B cell (primary cell): ENCODE results near the gene ITIH1. TPM values are rescaled to one million over a fixed set of nuclear protein-coding genes. Genes with fewer than 3 reads are reported as not detected.

Experiments used
- ATAC-seq: fragments of 200-7000 bp; cut with Tn5 transposase; one replicate; pipeline ENCODE4 v1.10.0; 2021; ENCODE audit warnings: low read depth, mild to moderate bottlenecking, moderate number of reproducible peaks, moderate library complexity
- CTCF ChIA-PET: fragments of 350-600 bp; sonication (Branson Sonifier 250); formaldehyde crosslinking; loops from one replicate; lab custom pipeline; 2021; ENCODE audit warnings: antibody characterized with exemption, inconsistent platforms; lab: Charles Lee
- POLR2A ChIA-PET: fragments of 350-600 bp; sonication (Branson Sonifier 250); formaldehyde crosslinking; loops from one replicate; lab custom pipeline; 2021; ENCODE audit warnings: antibody characterized with exemption; lab: Charles Lee
- DNase-seq: peaks from one replicate; pipeline ENCODE4 v3.0.0; 2013
- H2AFZ ChIP-seq: 2 replicates; pipeline ENCODE4 v1.6.1; 2012; ENCODE audit warnings: mild to moderate bottlenecking, low read depth, low read length; ENCODE audit not compliant: insufficient read depth, poor library complexity, severe bottlenecking
- H3K27ac ChIP-seq, 2 donors: 1 replicate in 1 of 2; 2 replicates in 1 of 2; pipeline ENCODE4 v1.5.1; 2012 to 2013; ENCODE audit warnings: low read length in 2 of 2, mild to moderate bottlenecking in 2 of 2, moderate library complexity in 1 of 2
- H3K27me3 ChIP-seq, 4 experiments: fragments of 200-600 bp in 1 of 4; sonication (generic) in 1 of 4; replicated peaks in 1 of 4; 1 replicate in 2 of 4; 2 replicates in 2 of 4; pipeline versions ENCODE4 v1.6.1 to v1.7.0; 2013 to 2016; ENCODE audit warnings: low read length in 3 of 4, mild to moderate bottlenecking in 2 of 4, mixed read lengths in 1 of 4, moderate library complexity in 1 of 4; ENCODE audit not compliant: insufficient read depth in 4 of 4, control insufficient read depth in 3 of 4; ENCODE audit errors: control extremely low read depth in 1 of 4
- H3K36me3 ChIP-seq, 2 experiments: replicated peaks in 1 of 2; 1 replicate in 1 of 2; 2 replicates in 1 of 2; pipeline versions ENCODE4 v1.6.1 to v1.7.1; 2013; ENCODE audit warnings: low read length in 1 of 2; ENCODE audit not compliant: insufficient read depth in 2 of 2, control insufficient read depth in 1 of 2; ENCODE audit errors: control extremely low read depth in 1 of 2, extremely low read depth in 1 of 2
- H3K4me1 ChIP-seq, 2 donors: fragments of 200-600 bp in 1 of 2; sonication (generic) in 1 of 2; 1 replicate in 1 of 2; 2 replicates in 1 of 2; pipeline versions ENCODE4 v1.5.1 to v1.6.1; 2013 to 2017; ENCODE audit warnings: low read length in 2 of 2; ENCODE audit not compliant: control insufficient read depth in 2 of 2, insufficient read depth in 2 of 2
- H3K4me2 ChIP-seq: replicated peaks from 2 replicates; pipeline ENCODE3; 2012; ENCODE audit warnings: mild to moderate bottlenecking, low read depth, low read length; ENCODE audit not compliant: poor library complexity, severe bottlenecking
- H3K4me3 ChIP-seq, 5 experiments: fragments of 200-600 bp in 1 of 5; sonication (generic) in 1 of 5; 1 replicate in 3 of 5; 2 replicates in 2 of 5; pipeline versions ENCODE4 v1.5.1 to v1.7.0; 2011 to 2016; ENCODE audit warnings: low read length in 4 of 5, mild to moderate bottlenecking in 4 of 5, low read depth in 2 of 5, control low read depth in 1 of 5, moderate library complexity in 1 of 5; ENCODE audit not compliant: insufficient read depth in 1 of 5; ENCODE audit errors: control extremely low read depth in 1 of 5, extremely low read depth in 1 of 5
- H3K79me2 ChIP-seq: fragments of 200-600 bp; sonication (generic); one replicate; pipeline ENCODE4 v1.6.0; 2016; ENCODE audit warnings: low read length; ENCODE audit not compliant: control insufficient read depth, insufficient read depth
- H3K9ac ChIP-seq: fragments of 200-600 bp; sonication (generic); 2 replicates; pipeline ENCODE4 v1.6.1; 2017; ENCODE audit warnings: mild to moderate bottlenecking, low read length, moderate library complexity
- H3K9me3 ChIP-seq, 3 donors: one replicate each; pipeline versions ENCODE4 v1.6.1 to v1.7.1; 2013; ENCODE audit warnings: low read length in 2 of 3; ENCODE audit not compliant: control insufficient read depth in 2 of 3, insufficient read depth in 1 of 3; ENCODE audit errors: control extremely low read depth in 1 of 3
- H4K20me1 ChIP-seq: 2 replicates; pipeline ENCODE4 v1.6.0; 2012; ENCODE audit warnings: mild to moderate bottlenecking, low read length; ENCODE audit not compliant: insufficient read depth, control insufficient read depth, poor library complexity, severe bottlenecking
- H3K27ac Mint-ChIP-seq: one replicate; pipeline ENCODE4 v1.8.0; 2021; ENCODE audit warnings: mixed read lengths
- H3K27me3 Mint-ChIP-seq: one replicate; pipeline ENCODE4 v1.8.0; 2021; ENCODE audit warnings: mixed read lengths
- H3K4me1 Mint-ChIP-seq: one replicate; pipeline ENCODE4 v1.8.0; 2021; ENCODE audit warnings: mixed read lengths
- H3K4me3 Mint-ChIP-seq: one replicate; pipeline ENCODE4 v1.8.0; 2021; ENCODE audit warnings: mixed read lengths
- H3K9me3 Mint-ChIP-seq: one replicate; pipeline ENCODE4 v1.8.0; 2022; ENCODE audit warnings: mixed read lengths; ENCODE audit not compliant: insufficient read depth
- EZH2 ChIP-seq: IDR thresholded peaks from 2 replicates; pipeline ENCODE4 v1.6.1; 2012; ENCODE audit warnings: borderline replicate concordance, low read depth, mild to moderate bottlenecking, moderate library complexity, low read length; ENCODE audit not compliant: insufficient read depth, poor library complexity, severe bottlenecking
- WGBS: methylation state at CpG from one replicate; pipeline ENCODE4 v1.1.5; 2013; ENCODE audit warnings: missing lambda C conversion rate; ENCODE audit not compliant: insufficient coverage; 5-methylcytosine and 5-hydroxymethylcytosine counted together
- intact Hi-C: fragments of 100-400 bp; cut with micrococcal nuclease; formaldehyde crosslinking; loops from one replicate; pipeline ENCODE4 v1.10.0; 2022
- polyA plus RNA-seq: library from polyadenylated mRNA; depleted of rRNA; stranded (reverse); fragments of >200 nt; gene quantifications from 2 replicates; pipeline ENCODE4 v1.2.3, GENCODE V29; 2012
- total RNA-seq, 2 donors: library from RNA; stranded (reverse); fragments of 120-200 nt in 1 of 2; gene quantifications; 1 replicate in 1 of 2; 2 replicates in 1 of 2; pipeline versions ENCODE4 v1.2.3 to v1.2.4, GENCODE V29; 2013 to 2022
- TF ChIP-seq, protein P1 (sequence below): fragments of 200-600 bp; IDR thresholded peaks from one replicate; pipeline ENCODE4 v1.8.0; 2022; ENCODE audit warnings: antibody characterized with exemption, mild to moderate bottlenecking

ITIH1 gene
- total and polyA plus RNA-seq, 2 donors (not counting 1 experiment from before 2014, with no cell fraction given): 2.0 TPM; not detected in 1

DNA sequence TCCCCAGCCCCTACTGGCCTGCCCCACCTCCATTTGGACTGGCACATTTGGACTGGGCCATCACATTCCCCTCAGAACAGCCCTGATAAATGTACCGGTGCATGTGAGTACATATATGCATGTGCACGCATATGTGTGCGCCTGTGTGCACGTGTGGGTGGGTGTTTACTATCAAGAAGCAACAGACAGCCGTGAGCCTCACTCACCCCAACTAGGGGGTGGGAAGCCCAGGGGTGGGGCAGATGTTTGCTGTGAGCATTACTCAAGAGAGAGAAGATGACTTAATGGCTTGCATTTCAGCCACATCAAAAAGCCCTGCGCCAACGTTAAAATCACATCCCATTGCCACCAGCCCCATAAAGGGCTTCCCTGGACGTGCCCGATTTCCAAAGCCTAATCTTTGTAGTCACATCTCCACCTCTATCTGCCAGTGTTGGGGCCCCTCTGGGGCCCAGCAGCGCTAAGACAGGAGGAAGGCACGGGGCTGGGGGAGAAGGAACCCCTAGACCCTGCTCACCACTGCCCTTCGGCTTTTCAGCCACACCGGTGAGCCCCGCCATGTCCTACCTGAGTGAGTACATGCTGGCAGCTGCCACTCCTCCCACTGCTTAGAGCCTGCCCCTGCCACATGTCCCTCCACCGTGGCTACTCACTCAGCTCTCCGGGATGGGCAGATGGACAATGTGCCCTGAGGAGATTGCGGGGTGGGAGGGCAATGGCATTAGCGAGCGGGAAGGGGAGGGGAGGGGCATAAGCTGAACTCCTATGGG is 28.1 kb downstream of the ITIH1 start:
- H3K27me3 Mint-ChIP-seq: no peaks in the 10 kb centered on the region
- Histone ChIP-seq H3K79me2 (no peaks in the 10 kb centered on the region), H3K27ac (no peak overlapping the region), H3K27me3 (no peaks in the 10 kb centered on the region), H3K9ac (no peak overlapping the region), H3K4me2 (no peak overlapping the region), H3K36me3 (no peaks in the 10 kb centered on the region), H3K4me1 (no peaks in the 10 kb centered on the region), H4K20me1 (no peaks in the 10 kb centered on the region), H3K4me3 (no peak overlapping the region), H3K9me3 (peaks cover 0 to 3% (median 0%) of the 10 kb centered on the region in 3 donors), H2AFZ (no peak overlapping the region)
- no peaks in the 10 kb centered on the region for H3K4me1 Mint-ChIP-seq
- intact Hi-C loops: no loop called here
- no peak for TF ChIP-seq EZH2
- TF ChIP-seq, protein P1, sequence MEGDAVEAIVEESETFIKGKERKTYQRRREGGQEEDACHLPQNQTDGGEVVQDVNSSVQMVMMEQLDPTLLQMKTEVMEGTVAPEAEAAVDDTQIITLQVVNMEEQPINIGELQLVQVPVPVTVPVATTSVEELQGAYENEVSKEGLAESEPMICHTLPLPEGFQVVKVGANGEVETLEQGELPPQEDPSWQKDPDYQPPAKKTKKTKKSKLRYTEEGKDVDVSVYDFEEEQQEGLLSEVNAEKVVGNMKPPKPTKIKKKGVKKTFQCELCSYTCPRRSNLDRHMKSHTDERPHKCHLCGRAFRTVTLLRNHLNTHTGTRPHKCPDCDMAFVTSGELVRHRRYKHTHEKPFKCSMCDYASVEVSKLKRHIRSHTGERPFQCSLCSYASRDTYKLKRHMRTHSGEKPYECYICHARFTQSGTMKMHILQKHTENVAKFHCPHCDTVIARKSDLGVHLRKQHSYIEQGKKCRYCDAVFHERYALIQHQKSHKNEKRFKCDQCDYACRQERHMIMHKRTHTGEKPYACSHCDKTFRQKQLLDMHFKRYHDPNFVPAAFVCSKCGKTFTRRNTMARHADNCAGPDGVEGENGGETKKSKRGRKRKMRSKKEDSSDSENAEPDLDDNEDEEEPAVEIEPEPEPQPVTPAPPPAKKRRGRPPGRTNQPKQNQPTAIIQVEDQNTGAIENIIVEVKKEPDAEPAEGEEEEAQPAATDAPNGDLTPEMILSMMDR: no peak
- no peak overlapping the region for H3K27ac Mint-ChIP-seq
- ATAC-seq (no peak), DNase-seq (no peak)
- ChIA-PET CTCF (no interaction called here), POLR2A (no interaction called here)
- H3K4me3 Mint-ChIP-seq: no peak overlapping the region
- 87% methylated on average over 6 of the region's 19 CpGs for WGBS
- H3K9me3 Mint-ChIP-seq: no peaks in the 10 kb centered on the region

DNA sequence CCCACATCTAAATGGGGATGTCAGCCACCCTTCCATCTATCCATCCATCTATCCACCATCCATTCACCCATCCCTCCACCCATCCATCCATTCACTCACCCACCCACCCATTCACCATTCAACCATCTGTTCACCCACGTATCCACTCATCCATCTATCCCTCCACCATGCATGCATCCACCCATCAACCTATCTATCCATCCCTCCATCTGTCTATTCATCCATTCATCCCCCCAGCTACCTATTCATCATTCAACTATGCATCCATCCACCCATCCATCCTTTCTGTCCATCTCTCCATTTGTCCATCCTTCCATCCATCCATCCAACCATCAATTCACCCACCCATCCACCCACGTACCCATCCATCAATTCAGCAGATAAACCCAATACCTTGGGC is 31.8 kb downstream of the ITIH1 start:
- Mint-ChIP-seq H3K4me3 (no peak overlapping the region), H3K27me3 (no peaks in the 10 kb centered on the region), H3K27ac (no peak overlapping the region), H3K4me1 (no peaks in the 10 kb centered on the region), H3K9me3 (no peaks in the 10 kb centered on the region)
- Histone ChIP-seq H3K27ac (no peak overlapping the region), H3K79me2 (no peaks in the 10 kb centered on the region), H2AFZ (no peak overlapping the region), H3K27me3 (no peaks in the 10 kb centered on the region), H3K36me3 (no peaks in the 10 kb centered on the region), H3K4me3 (no peak overlapping the region), H3K9me3 (no peaks in the 10 kb centered on the region), H3K4me2 (no peak overlapping the region), H3K9ac (no peak overlapping the region), H4K20me1 (no peaks in the 10 kb centered on the region), H3K4me1 (no peaks in the 10 kb centered on the region)
- no peak for ATAC-seq
- ChIA-PET CTCF (no interaction called here), POLR2A (no interaction called here)
- 88% methylated on average over 1 of the region's 2 CpGs for WGBS
- DNase-seq: no peak
- no peak for TF ChIP-seq EZH2
- TF ChIP-seq, protein P1: no peak
- intact Hi-C loops: no loop called here
